Naive thymus-derived CD4-positive, alpha-beta T cell (primary cell): ENCODE data around the gene GRK5. TPM values are rescaled to one million over a fixed set of nuclear protein-coding genes. Genes with fewer than 3 reads are reported as not detected.

Experiments
- ATAC-seq: fragments of 150-1000 bp; cut with Tn5 transposase; 2 replicates; pipeline ENCODE4 v1.10.0; 2021; ENCODE audit warnings: mild to moderate bottlenecking, moderate library complexity
- CTCF ChIA-PET: fragments of 350-600 bp; sonication (Branson Sonifier 250); formaldehyde crosslinking; loops from one replicate; lab custom pipeline; 2021; ENCODE audit warnings: antibody characterized with exemption; lab: Charles Lee
- POLR2A ChIA-PET: fragments of 350-600 bp; sonication (Branson Sonifier 250); formaldehyde crosslinking; loops from one replicate; lab custom pipeline; 2021; ENCODE audit warnings: antibody characterized with exemption, inconsistent platforms; lab: Charles Lee
- DNase-seq, 9 donors: peaks; one replicate each; pipeline versions ENCODE4 v3.0.0 to v3.0.0-alpha.2; 2020 to 2022; ENCODE audit warnings: mixed read lengths in 1 of 9
- H3K27ac ChIP-seq: one replicate; pipeline ENCODE4 v1.7.0; 2013; ENCODE audit warnings: mild to moderate bottlenecking, low read depth, low read length, moderate library complexity
- H3K27me3 ChIP-seq, 2 donors: one replicate each; pipeline ENCODE4 v1.7.0; 2013; ENCODE audit warnings: low read length in 2 of 2, mild to moderate bottlenecking in 2 of 2, moderate library complexity in 2 of 2; ENCODE audit not compliant: control insufficient read depth in 2 of 2, insufficient read depth in 2 of 2
- H3K36me3 ChIP-seq, 3 experiments: 1 replicate in 2 of 3; 2 replicates in 1 of 3; pipeline ENCODE4 v1.7.0; 2013; ENCODE audit warnings: low read length in 3 of 3, mild to moderate bottlenecking in 3 of 3, moderate library complexity in 1 of 3; ENCODE audit not compliant: insufficient read depth in 3 of 3, control insufficient read depth in 2 of 3
- H3K4me1 ChIP-seq, 2 donors: one replicate each; pipeline ENCODE4 v1.7.0; 2013; ENCODE audit warnings: low read length in 2 of 2, mild to moderate bottlenecking in 2 of 2, moderate library complexity in 1 of 2; ENCODE audit not compliant: control insufficient read depth in 2 of 2, insufficient read depth in 2 of 2
- H3K4me3 ChIP-seq: 2 replicates; pipeline ENCODE4 v1.7.0; 2013; ENCODE audit warnings: mild to moderate bottlenecking, low read length
- H3K9me3 ChIP-seq, 3 experiments: 1 replicate in 2 of 3; 2 replicates in 1 of 3; pipeline ENCODE4 v1.7.0; 2013; ENCODE audit warnings: low read length in 3 of 3; ENCODE audit not compliant: control insufficient read depth in 2 of 3
- H3K27ac Mint-ChIP-seq, 9 donors: one replicate each; pipeline ENCODE4 v1.8.0; 2020 to 2022; ENCODE audit warnings: mixed read lengths in 9 of 9, mild to moderate bottlenecking in 8 of 9, moderate library complexity in 5 of 9, inconsistent platforms in 2 of 9
- H3K27me3 Mint-ChIP-seq, 5 donors: one replicate each; pipeline ENCODE4 v1.8.0; 2021 to 2022; ENCODE audit warnings: mixed read lengths in 5 of 5, mild to moderate bottlenecking in 1 of 5
- H3K36me3 Mint-ChIP-seq, 5 donors: one replicate each; pipeline ENCODE4 v1.8.0; 2020 to 2022; ENCODE audit warnings: mixed read lengths in 5 of 5, mild to moderate bottlenecking in 3 of 5, inconsistent platforms in 1 of 5
- H3K4me1 Mint-ChIP-seq, 7 donors: one replicate each; pipeline ENCODE4 v1.8.0; 2020 to 2022; ENCODE audit warnings: mixed read lengths in 7 of 7, mild to moderate bottlenecking in 3 of 7, inconsistent platforms in 1 of 7
- H3K4me3 Mint-ChIP-seq, 10 donors: one replicate each; pipeline ENCODE4 v1.8.0; 2020 to 2022; ENCODE audit warnings: mild to moderate bottlenecking in 10 of 10, mixed read lengths in 10 of 10, moderate library complexity in 6 of 10, inconsistent platforms in 2 of 10
- H3K9me3 Mint-ChIP-seq, 11 donors: one replicate each; pipeline ENCODE4 v1.8.0; 2020 to 2022; ENCODE audit warnings: mixed read lengths in 11 of 11, mild to moderate bottlenecking in 4 of 11, inconsistent platforms in 1 of 11, moderate library complexity in 1 of 11
- intact Hi-C, 2 donors: fragments of 100-400 bp; cut with micrococcal nuclease; formaldehyde crosslinking; loops; one replicate each; pipeline ENCODE4 v1.15.1; 2023
- polyA plus RNA-seq, 2 donors: library from polyadenylated mRNA; unstranded; fragments of 300-500 nt; fragmentation: Illumina TruSeq; gene quantifications; one replicate each; pipeline ENCODE4 v1.2.3, GENCODE V29; 2021
- total RNA-seq, 6 experiments: library from RNA in 5 of 6; stranded (reverse) in 5 of 6; gene quantifications; 1 replicate in 5 of 6; 2 replicates in 1 of 6; pipeline ENCODE4 v1.2.3 and lab custom pipeline; 2021 to 2026

GRK5 gene
- total and polyA plus RNA-seq, 7 experiments from 2014 or later, result 16.4 to 45.2 (median 30.3) TPM

DNA sequence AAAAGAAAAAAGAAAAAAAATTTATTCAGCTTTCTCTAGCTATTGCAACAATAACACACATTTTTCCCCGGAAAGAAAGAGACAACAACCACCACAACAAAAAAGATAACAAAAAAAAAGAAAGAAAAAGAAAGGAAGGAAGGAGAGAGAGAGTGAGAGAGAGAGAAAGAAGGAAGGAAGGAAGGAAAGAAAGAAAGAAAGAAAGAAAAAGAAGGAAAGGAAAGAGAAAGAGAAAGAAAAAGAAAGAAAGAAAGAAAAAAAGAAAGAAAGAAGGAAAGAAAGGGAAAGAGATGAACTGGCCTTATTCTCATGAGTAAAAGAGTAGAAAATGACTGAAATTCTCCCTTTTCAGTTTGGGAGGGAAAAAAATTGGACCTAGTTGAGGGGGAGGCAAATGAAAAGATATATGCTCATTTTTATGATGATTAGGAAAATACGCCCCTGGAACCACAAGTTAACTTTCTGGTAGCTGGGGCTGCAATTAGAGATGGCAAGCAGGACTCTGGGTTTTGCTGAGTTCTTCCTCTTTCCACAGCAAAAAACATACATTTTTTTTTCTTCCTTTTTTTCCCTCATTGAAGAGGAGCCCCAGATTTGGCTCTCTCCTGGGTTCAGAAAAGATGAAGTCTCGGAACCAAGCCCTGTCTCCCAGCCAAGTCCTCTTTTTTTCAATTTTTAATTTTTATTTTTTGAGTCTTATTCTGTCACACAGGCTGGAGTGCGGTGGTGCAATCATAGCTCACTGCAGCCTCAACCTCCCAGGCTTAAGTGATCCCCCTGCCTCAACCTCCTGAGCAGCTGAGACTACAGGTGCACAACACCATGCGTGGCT, 16.2 kb upstream of the GRK5 start:
- DNase-seq, result no peak
- no peaks in the 10 kb centered on the region for H3K36me3 Mint-ChIP-seq
- H3K27me3 Mint-ChIP-seq, result no peaks in the 10 kb centered on the region
- H3K4me1 ChIP-seq, result peaks cover 4 to 6% of the 10 kb centered on the region in 2 donors
- H3K27ac Mint-ChIP-seq, result peak overlapping the region in 1 of 9 donors; percentile 60
- ChIA-PET POLR2A (interaction anchor here (0.6 kb wide), 1 partner anchor 52 kb away, joined by 3 read pairs; no protein-coding TSS in a partner anchor), CTCF (interaction anchor here (3.1 kb wide), 1 partner anchor 8 kb away, joined by 22 read pairs; no protein-coding TSS in a partner anchor)
- H3K27me3 ChIP-seq, result no peaks in the 10 kb centered on the region
- no peak overlapping the region for H3K4me3 ChIP-seq
- intact Hi-C loops, result loop anchor here in 1 of 2 donors (1.0 kb wide), 1 partner anchor 12 kb away; no protein-coding TSS in a partner anchor
- H3K4me3 Mint-ChIP-seq, result no peak overlapping the region
- H3K27ac ChIP-seq, result no peak overlapping the region
- ATAC-seq, result no peak
- H3K4me1 Mint-ChIP-seq, result peaks cover 9 to 44% (median 12%) of the 10 kb centered on the region in 7 donors
- peaks cover 0 to 2% (median 0%) of the 10 kb centered on the region in 11 donors for H3K9me3 Mint-ChIP-seq
- no peaks in the 10 kb centered on the region for H3K36me3 ChIP-seq
- no peaks in the 10 kb centered on the region for H3K9me3 ChIP-seq

DNA sequence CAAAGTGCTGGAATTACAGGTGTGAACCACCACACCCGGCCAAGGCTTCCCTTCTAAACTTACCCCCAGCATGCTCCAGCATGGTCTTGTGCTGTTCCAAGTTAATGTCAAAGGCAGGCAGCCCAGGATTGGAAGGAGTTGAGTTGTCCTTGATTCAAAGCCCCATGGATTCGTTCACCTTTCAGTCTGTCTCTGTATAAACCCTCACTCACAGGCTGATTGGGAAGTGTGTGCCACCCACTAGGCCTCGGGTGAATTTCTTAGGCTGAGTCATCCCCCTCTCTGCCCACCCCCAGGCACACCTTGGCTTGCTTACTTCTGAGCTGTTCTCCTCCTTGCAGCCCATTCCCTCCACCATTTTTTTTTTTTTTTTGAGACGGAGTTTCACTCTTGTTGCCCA, 15.5 kb upstream of the GRK5 start:
- Histone ChIP-seq H3K27me3 (no peaks in the 10 kb centered on the region), H3K9me3 (no peaks in the 10 kb centered on the region), H3K36me3 (no peaks in the 10 kb centered on the region), H3K27ac (no peak overlapping the region), H3K4me1 (peaks cover 4 to 6% of the 10 kb centered on the region in 2 donors), H3K4me3 (no peak overlapping the region)
- H3K36me3 Mint-ChIP-seq, result no peaks in the 10 kb centered on the region
- H3K27ac Mint-ChIP-seq, result peak overlapping the region in 1 of 9 donors; percentile 77
- ChIA-PET CTCF (no interaction called here), POLR2A (no interaction called here)
- H3K4me3 Mint-ChIP-seq, result no peak overlapping the region
- H3K27me3 Mint-ChIP-seq, result no peaks in the 10 kb centered on the region
- peaks cover 9 to 44% (median 12%) of the 10 kb centered on the region in 7 donors for H3K4me1 Mint-ChIP-seq
- no peak for DNase-seq
- peaks cover 0 to 2% (median 0%) of the 10 kb centered on the region in 11 donors for H3K9me3 Mint-ChIP-seq
- intact Hi-C loops, result no loop called here
- ATAC-seq, result no peak

- peaks cover 0 to 4% (median 0%) of the 10 kb centered on the region in 11 donors for H3K9me3 Mint-ChIP-seq
These were observed 9.4 kb upstream of the GRK5 start for GRCh38 chr10:119197921-119198320.

GRCh38 chr10:119198438-119198837, 8.9 kb upstream of the GRK5 start:
- Histone ChIP-seq H3K4me1 (no peaks in the 10 kb centered on the region), H3K9me3 (no peaks in the 10 kb centered on the region), H3K27ac (no peak overlapping the region), H3K4me3 (no peak overlapping the region), H3K27me3 (no peaks in the 10 kb centered on the region), H3K36me3 (no peaks in the 10 kb centered on the region)
- Mint-ChIP-seq H3K36me3 (no peaks in the 10 kb centered on the region), H3K4me3 (no peak overlapping the region), H3K27ac (no peak overlapping the region), H3K9me3 (peaks cover 0 to 4% (median 0%) of the 10 kb centered on the region in 11 donors), H3K4me1 (peaks cover 4 to 30% (median 9%) of the 10 kb centered on the region in 7 donors), H3K27me3 (peaks cover 0 to 5% (median 0%) of the 10 kb centered on the region in 5 donors)
- POLR2A ChIA-PET, result no interaction called here
- DNase-seq, result peak in 2 of 9 donors; percentile 9 to 20
- CTCF ChIA-PET, result interaction anchor here (0.5 to 4.2 kb wide), 20 partner anchors 9 to 470 kb away, joined by 3 to 38 read pairs (median 8); partner anchors contain the start of genes GRK5 and RGS10
- ATAC-seq, result no peak
- intact Hi-C loops, result loop anchor here (1.0 to 5.0 kb wide), 9 partner anchors 20 to 664 kb away; partner anchors contain the start of genes PRDX3 (in 1 of the 2), RGS10 (in 1 of the 2), SFXN4 (in 1 of the 2) and TIAL1 (in 1 of the 2)

More at GRCh38 chr10:119197921-119198320, 9.4 kb upstream of the GRK5 start:
- intact Hi-C loops, result loop anchor here (1.0 to 5.0 kb wide), 9 partner anchors 19 to 664 kb away; partner anchors contain the start of genes PRDX3 (in 1 of the 2), RGS10 (in 1 of the 2), SFXN4 (in 1 of the 2) and TIAL1 (in 1 of the 2)
- POLR2A ChIA-PET, result no interaction called here
- H3K4me3 Mint-ChIP-seq, result no peak overlapping the region
- DNase-seq (no peak), ATAC-seq (peak; percentile 20)
- Histone ChIP-seq H3K4me3 (no peak overlapping the region), H3K27me3 (no peaks in the 10 kb centered on the region), H3K36me3 (no peaks in the 10 kb centered on the region), H3K9me3 (no peaks in the 10 kb centered on the region), H3K27ac (no peak overlapping the region), H3K4me1 (no peaks in the 10 kb centered on the region)
- peaks cover 0 to 5% (median 0%) of the 10 kb centered on the region in 5 donors for H3K27me3 Mint-ChIP-seq
- H3K27ac Mint-ChIP-seq, result peak overlapping the region in 1 of 9 donors; percentile 4
- H3K4me1 Mint-ChIP-seq, result peaks cover 4 to 30% (median 9%) of the 10 kb centered on the region in 7 donors
- CTCF ChIA-PET, result interaction anchor here (0.6 to 4.2 kb wide), 11 partner anchors 8 to 469 kb away, joined by 3 to 38 read pairs (median 8); partner anchors contain the start of genes GRK5 and RGS10
- H3K36me3 Mint-ChIP-seq, result no peaks in the 10 kb centered on the region

- H3K27me3 ChIP-seq, result no peaks in the 10 kb centered on the region
- intact Hi-C loops, result loop anchor here (1.0 to 5.0 kb wide), 11 partner anchors 21 to 663 kb away; partner anchors contain the start of genes PRDX3 (in 1 of the 2), RGS10 (in 1 of the 2), SFXN4 (in 1 of the 2) and TIAL1 (in 1 of the 2)
- DNase-seq (peak in 8 of 9 donors; percentile 42 to 72 (median 58)), ATAC-seq (peak; percentile 93)
- H3K4me3 ChIP-seq, result no peak overlapping the region
- ChIA-PET POLR2A (interaction anchor here (0.6 to 1.1 kb wide), 5 partner anchors 9 to 290 kb away, joined by 3 to 6 read pairs (median 3); no protein-coding TSS in a partner anchor), CTCF (interaction anchor here (0.5 to 4.2 kb wide), 32 partner anchors 8 to 514 kb away, joined by 3 to 38 read pairs (median 5); partner anchors contain the start of genes GRK5 and RGS10)
- peaks cover 4 to 30% (median 9%) of the 10 kb centered on the region in 7 donors for H3K4me1 Mint-ChIP-seq
- H3K27me3 Mint-ChIP-seq, result peaks cover 0 to 5% (median 0%) of the 10 kb centered on the region in 5 donors
- H3K9me3 Mint-ChIP-seq, result peaks cover 0 to 4% (median 0%) of the 10 kb centered on the region in 11 donors
- H3K36me3 Mint-ChIP-seq, result no peaks in the 10 kb centered on the region
- H3K9me3 ChIP-seq, result no peaks in the 10 kb centered on the region
- H3K4me3 Mint-ChIP-seq, result peak overlapping the region in 1 of 10 donors; percentile 35
- H3K27ac Mint-ChIP-seq, result peak overlapping the region in 3 of 9 donors; percentile 46 to 73 (median 56)
- no peaks in the 10 kb centered on the region for H3K36me3 ChIP-seq
- no peak overlapping the region for H3K27ac ChIP-seq
- H3K4me1 ChIP-seq, result no peaks in the 10 kb centered on the region
These were observed 8.0 kb upstream of the GRK5 start for GRCh38 chr10:119199231-119199992.
